22Rv1 (cell line): ENCODE measurements around the gene ME3.

Source experiments
- H3K27ac ChIP-seq: fragments of 450-650 bp; 2 replicates; pipeline ENCODE4 v1.5.1; 2017
- ZFX ChIP-seq: fragments of 450-650 bp; IDR thresholded peaks from 2 replicates; pipeline ENCODE4 v1.6.1; 2017; ENCODE audit warnings: antibody characterized with exemption, borderline replicate concordance
- TF ChIP-seq, protein P1 (sequence below): fragments of 450-650 bp; IDR thresholded peaks from 2 replicates; pipeline ENCODE4 v1.5.1; 2017; ENCODE audit warnings: mild to moderate bottlenecking

The ME3 gene

DNA sequence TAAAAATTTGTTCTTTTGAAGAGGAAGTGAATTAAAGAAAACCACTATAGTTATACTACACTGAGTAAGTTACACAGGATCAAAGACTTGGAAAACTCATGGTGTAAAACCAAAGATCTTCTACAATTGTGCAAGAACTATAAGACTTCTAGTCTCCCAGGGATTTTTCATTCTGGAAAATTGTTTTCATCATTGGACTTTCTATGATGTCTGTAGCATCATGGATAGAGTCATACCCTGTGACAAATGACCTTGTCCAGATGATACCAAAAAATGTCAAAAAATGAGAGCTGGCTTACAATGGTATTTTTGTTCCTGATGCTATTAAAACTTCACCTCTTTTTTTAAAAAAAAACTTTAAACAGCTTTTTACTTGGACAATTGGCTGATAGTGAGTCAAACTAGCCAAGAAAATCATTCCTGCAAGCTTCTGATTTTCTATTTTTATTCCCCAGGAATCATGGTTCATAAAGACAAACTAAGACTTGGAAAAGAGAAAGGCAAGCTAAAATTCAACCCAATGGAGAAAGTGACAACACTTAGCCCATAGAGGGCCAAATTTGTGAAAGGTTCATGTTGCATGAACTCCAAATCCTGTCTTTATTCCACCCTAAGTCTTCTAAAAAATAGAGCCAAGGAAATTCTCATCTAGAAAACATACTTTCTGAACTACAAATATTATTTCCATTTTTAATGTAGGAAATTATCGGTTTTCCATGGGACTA, 30.7 kb downstream of the ME3 start:
- TF ChIP-seq ZFX = no peak
- TF ChIP-seq, protein P1, sequence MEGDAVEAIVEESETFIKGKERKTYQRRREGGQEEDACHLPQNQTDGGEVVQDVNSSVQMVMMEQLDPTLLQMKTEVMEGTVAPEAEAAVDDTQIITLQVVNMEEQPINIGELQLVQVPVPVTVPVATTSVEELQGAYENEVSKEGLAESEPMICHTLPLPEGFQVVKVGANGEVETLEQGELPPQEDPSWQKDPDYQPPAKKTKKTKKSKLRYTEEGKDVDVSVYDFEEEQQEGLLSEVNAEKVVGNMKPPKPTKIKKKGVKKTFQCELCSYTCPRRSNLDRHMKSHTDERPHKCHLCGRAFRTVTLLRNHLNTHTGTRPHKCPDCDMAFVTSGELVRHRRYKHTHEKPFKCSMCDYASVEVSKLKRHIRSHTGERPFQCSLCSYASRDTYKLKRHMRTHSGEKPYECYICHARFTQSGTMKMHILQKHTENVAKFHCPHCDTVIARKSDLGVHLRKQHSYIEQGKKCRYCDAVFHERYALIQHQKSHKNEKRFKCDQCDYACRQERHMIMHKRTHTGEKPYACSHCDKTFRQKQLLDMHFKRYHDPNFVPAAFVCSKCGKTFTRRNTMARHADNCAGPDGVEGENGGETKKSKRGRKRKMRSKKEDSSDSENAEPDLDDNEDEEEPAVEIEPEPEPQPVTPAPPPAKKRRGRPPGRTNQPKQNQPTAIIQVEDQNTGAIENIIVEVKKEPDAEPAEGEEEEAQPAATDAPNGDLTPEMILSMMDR = no peak
- H3K27ac ChIP-seq = no peak overlapping the region

DNA sequence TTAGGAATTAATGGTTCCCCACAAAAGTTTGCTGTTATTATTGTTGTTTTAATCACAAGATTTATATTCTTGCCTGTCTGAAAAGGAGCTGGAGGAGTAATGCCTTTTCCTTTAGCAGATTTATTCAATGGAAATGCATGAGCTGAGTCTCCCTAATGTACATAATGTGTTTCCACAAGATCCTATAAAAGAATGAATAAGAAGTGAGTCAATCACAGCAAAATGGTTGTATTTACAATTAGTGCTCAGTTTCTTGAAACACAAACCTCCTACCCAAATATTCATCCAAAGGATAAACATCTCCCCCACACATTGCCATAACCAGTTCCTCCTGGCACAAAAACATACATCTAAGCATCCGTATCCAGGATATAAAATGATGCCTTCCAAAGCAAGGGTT, 33.3 kb downstream of the ME3 start:
- TF ChIP-seq ZFX = no peak
- TF ChIP-seq, protein P1 = no peak
- no peak overlapping the region for H3K27ac ChIP-seq

DNA sequence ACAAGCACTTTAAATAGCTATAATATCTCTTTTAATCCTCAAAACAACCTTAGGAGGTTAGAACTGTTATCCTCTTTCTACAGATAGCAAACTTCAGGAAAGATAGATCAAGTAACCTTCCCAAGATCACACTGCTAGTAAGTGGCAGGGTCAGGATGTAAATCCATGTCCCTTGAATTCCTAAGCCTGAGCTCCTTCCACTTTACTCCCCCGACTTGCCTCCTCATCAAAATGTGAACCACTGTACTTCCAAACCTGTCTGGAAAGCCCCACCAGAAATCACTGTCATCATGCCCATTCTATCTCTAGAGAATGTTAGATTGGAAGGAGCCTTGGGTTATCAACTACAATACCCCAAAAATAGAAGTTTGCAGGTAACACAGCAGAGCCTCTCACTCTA, 33.7 kb downstream of the ME3 start:
- TF ChIP-seq, protein P1 = no peak
- TF ChIP-seq ZFX = no peak
- no peak overlapping the region for H3K27ac ChIP-seq

DNA sequence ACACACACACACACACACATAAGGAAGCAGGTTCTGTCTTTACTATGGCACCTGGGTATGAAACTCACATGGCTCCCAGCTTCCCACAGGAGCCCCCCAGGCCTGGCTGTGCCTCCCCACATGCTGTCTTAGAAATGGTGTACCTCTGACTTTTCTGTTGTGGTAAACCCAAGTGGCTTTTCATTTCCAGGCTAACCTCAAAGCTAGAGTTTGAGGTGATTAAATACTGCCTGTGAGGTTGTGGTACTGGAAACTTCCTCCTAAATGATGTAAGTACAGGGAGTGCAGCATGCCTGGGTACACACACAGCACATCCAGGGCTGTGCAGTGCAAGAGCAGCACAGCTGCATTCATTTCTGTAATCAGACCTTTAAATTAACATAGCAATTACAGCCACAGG, 34.4 kb downstream of the ME3 start:
- H3K27ac ChIP-seq = no peak overlapping the region
- no peak for TF ChIP-seq ZFX
- TF ChIP-seq, protein P1 = no peak

DNA sequence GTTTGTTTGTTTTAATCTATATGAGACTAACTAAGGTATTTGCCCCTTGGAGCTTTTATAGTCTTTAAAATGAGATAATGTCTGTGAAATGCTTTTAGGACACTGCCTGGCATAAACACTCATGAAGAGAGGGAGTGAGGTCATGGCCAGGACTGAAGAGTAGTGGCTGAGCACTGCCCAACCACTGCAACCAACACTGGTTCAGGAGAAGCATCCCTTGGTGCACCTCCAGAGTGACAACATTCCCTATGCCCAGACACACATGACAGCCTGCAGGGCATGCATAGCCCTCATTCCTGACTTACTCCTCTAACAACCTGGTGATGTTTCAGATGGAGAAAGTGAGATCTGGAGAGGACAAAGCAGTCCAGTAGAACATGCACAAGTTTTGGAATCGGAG, 36.1 kb downstream of the ME3 start:
- no peak overlapping the region for H3K27ac ChIP-seq
- TF ChIP-seq ZFX = no peak
- TF ChIP-seq, protein P1 = no peak

DNA sequence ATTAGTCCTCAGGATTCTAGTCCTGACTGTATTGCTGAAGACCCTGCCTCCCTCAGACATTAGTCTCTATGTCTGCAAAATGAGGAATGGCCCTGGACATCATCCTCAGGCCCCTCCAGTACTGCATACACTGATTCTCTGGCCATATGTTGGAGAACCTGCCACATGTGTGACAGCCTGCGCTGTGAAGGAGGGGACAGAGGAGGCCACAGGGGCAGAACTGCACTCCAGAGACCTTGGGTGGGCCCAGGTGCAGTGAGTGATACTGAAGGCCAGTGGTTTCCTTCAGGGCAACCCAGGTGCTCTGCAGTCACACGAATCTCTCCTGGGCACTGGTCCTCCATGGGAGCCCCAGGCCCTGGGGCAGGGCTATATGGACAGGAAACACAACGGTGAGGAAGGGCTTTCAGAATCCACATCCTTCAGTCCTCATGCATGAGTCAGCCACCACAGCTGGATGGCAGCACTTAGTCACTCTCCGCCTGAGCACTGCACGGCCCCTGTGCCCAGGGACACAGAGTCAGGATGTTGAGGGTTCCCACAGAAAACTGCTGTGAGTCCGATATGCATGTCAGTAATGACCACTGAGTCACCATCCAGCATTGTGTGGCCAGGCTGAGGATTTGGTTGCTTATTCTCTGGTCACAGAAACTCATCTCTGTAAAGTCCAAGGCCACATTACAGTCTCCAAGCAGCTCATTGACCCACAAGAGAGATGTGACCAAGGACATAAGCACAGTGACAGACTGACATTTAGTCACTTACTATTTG, 39.7 kb downstream of the ME3 start:
- no peak for TF ChIP-seq ZFX
- TF ChIP-seq, protein P1 = no peak
- H3K27ac ChIP-seq = no peak overlapping the region

DNA sequence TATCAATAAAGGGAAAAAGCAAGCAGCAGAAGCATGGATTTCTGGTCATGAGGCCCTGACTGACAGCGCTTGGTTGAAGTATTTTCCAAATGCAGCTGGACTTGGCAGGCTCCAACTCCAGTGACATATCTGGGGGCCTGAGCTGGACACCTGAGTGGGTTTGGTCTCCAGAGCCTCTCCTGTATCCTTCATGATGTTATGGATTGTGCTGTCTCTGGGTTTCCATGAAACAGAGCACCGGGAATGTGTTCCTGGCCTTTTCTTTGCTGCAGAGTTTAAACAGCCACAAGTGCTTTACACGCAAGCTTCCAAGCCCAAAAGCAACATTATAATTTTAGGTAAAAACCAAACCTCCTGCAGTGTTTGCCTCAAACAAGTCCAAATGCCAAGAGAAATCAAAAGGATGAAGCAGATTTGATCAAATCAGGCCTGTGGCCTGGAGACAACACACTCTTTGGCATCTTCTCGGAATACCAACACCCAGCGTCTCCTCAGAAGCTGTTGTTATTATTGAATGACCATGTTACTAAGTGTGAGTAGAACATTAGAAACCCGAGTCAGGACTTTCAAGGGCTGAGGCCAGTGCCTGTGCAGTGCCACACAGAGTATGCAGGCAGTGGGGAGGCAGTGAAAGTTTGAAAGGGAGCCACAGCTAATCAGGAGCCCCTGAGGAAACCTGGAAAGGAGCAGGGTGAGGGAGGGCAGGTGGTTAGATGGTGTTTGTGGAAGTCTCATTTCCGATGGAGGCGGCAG, 42.0 kb downstream of the ME3 start:
- TF ChIP-seq ZFX = no peak
- TF ChIP-seq, protein P1 = no peak

More for the DNA sequence above, 42.0 kb downstream of the ME3 start:
- H3K27ac ChIP-seq = no peak overlapping the region
